ACC112 (cell line): ENCODE measurements around the gene UGP2.

Experiments used
- H2AFZ ChIP-seq: fragments of 200-600 bp; sonication (generic); one replicate; pipeline ENCODE4 v1.6.0; 2017; ENCODE audit warnings: antibody characterized with exemption, low read length; ENCODE audit not compliant: unreplicated experiment
- H3K27ac ChIP-seq: fragments of 200-600 bp; sonication (generic); 2 replicates; pipeline ENCODE4 v1.5.1; 2014; ENCODE audit warnings: low read depth, mild to moderate bottlenecking, antibody characterized with exemption, low read length, moderate library complexity
- H3K27me3 ChIP-seq: fragments of 200-600 bp; sonication (generic); 2 replicates; pipeline ENCODE4 v1.6.1; 2014; ENCODE audit warnings: mild to moderate bottlenecking, antibody characterized with exemption, low read length, moderate library complexity, mixed read lengths; ENCODE audit not compliant: insufficient read depth
- H3K36me3 ChIP-seq: fragments of 200-600 bp; sonication (generic); 2 replicates; pipeline ENCODE4 v1.6.1; 2016; ENCODE audit warnings: mild to moderate bottlenecking, antibody characterized with exemption, low read length, moderate library complexity, mixed read lengths; ENCODE audit not compliant: insufficient read depth
- H3K4me1 ChIP-seq: fragments of 200-600 bp; sonication (generic); one replicate; pipeline ENCODE4 v1.6.1; 2016; ENCODE audit warnings: low read length, mixed read lengths; ENCODE audit not compliant: insufficient read depth, unreplicated experiment, control insufficient read depth
- H3K4me3 ChIP-seq: fragments of 200-600 bp; sonication (generic); 2 replicates; pipeline ENCODE4 v1.5.1; 2014; ENCODE audit warnings: mild to moderate bottlenecking, low read depth, low read length
- H3K79me2 ChIP-seq: fragments of 200-600 bp; sonication (generic); one replicate; pipeline ENCODE4 v1.6.0; 2016; ENCODE audit warnings: low read length; ENCODE audit not compliant: control insufficient read depth, unreplicated experiment, insufficient read depth

The UGP2 gene

GRCh38 chr2:63817382-63817781 lies 24.3 kb upstream of the UGP2 start:
- Histone ChIP-seq H3K27ac (no peak overlapping the region), H3K4me3 (no peak overlapping the region), H3K27me3 (no peaks in the 10 kb centered on the region), H3K36me3 (no peaks in the 10 kb centered on the region), H3K4me1 (peaks cover 34% of the 10 kb centered on the region), H2AFZ (no peak overlapping the region), H3K79me2 (no peaks in the 10 kb centered on the region)

DNA sequence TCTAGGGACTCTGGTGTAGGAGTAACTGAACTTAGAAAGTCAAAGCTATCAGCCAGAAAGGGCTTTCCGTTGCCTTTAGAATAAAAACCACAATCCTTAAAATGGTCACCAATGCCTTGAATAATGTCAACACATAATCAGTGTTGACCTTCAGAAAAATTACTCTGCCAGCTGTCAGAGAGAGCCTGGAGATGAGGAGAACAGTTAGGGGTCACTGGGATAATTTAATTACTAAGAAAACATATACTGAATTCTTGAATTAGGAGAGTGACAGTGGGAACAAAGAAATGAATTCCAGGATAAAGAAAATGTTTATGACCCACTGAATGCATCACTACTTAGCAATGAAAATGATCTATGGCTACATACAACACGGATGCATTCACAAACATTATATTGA lies 23.4 kb upstream of the UGP2 start:
- Histone ChIP-seq H3K27ac (no peak overlapping the region), H3K36me3 (no peaks in the 10 kb centered on the region), H2AFZ (no peak overlapping the region), H3K79me2 (no peaks in the 10 kb centered on the region), H3K4me3 (no peak overlapping the region), H3K4me1 (peaks cover 34% of the 10 kb centered on the region), H3K27me3 (no peaks in the 10 kb centered on the region)

GRCh38 chr2:63819256-63819655 lies 22.4 kb upstream of the UGP2 start:
- H3K4me1 ChIP-seq, result peaks cover 30% of the 10 kb centered on the region
- H2AFZ ChIP-seq, result no peak overlapping the region
- no peak overlapping the region for H3K4me3 ChIP-seq

DNA sequence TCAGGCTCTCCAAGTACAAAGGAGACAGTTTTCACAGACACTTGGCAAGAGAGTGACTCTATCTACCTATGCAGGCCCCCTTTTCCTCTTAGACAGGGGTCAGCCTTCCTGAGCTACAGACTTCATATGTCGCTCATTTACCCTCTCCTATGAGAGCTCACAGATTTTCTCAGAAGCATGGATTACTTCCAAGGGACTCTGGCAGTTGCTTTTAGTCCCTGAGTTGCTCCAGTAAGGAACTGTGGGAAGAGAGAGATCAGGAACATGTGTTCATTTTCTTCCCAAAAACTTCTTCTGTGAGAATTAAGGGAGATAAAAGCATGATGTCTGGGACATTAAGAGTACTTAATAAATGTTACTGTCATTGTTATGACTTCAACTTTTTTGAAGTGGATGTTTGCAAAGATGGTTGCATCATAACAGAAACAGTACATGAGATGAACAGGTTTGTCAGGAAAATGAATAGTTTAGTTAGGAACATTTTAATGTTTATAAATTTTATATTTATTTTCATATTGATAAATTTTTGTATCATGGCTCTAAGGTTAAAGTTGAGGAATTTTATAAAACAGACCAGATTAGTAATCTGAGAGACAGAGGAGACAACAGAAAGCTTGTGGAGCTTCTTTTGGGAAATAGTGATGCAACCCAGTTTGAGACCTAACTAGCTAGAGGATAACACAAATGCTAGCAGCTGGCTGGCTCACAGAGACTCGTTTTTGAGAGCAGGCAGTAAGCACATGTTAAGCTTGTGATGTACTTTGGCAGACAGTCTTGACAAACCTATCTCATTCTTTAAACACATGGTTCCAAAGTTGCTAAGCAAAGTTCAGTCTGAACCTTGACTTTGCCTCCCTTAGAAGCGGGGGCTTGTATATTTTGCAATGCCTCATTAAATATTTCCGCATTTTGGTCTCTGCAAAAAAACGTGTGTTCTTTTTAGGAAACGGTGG lies 21.7 kb upstream of the UGP2 start:
- Histone ChIP-seq H3K27me3 (no peaks in the 10 kb centered on the region), H3K79me2 (no peaks in the 10 kb centered on the region), H3K36me3 (no peaks in the 10 kb centered on the region), H3K4me1 (peaks cover 22% of the 10 kb centered on the region), H3K4me3 (no peak overlapping the region), H3K27ac (no peak overlapping the region), H2AFZ (no peak overlapping the region)

More at GRCh38 chr2:63819256-63819655, 22.4 kb upstream of the UGP2 start:
- no peaks in the 10 kb centered on the region for H3K79me2 ChIP-seq
- H3K36me3 ChIP-seq, result no peaks in the 10 kb centered on the region
- H3K27ac ChIP-seq, result no peak overlapping the region
- H3K27me3 ChIP-seq, result no peaks in the 10 kb centered on the region

DNA sequence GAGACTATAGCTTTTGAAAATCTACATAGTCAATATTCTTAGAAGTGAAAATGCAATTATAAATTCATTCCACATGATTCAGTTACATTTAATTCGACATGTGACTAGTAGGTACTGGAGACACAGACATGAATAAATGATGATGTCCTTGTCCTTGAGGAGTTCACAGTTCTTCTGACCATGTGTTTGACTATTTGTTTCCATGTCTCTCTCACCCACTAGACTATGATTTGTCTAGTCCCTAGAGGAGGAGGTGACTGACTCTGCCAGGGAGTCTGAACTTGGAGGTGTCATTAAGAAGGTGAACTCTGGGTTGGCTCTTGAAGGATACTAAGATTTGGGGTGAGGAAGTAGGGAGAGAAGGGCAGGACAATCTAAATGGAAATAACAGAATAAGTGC lies 20.7 kb upstream of the UGP2 start:
- Histone ChIP-seq H3K79me2 (no peaks in the 10 kb centered on the region), H2AFZ (no peak overlapping the region), H3K4me3 (no peak overlapping the region), H3K4me1 (peaks cover 14% of the 10 kb centered on the region), H3K36me3 (no peaks in the 10 kb centered on the region), H3K27me3 (no peaks in the 10 kb centered on the region), H3K27ac (no peak overlapping the region)

DNA sequence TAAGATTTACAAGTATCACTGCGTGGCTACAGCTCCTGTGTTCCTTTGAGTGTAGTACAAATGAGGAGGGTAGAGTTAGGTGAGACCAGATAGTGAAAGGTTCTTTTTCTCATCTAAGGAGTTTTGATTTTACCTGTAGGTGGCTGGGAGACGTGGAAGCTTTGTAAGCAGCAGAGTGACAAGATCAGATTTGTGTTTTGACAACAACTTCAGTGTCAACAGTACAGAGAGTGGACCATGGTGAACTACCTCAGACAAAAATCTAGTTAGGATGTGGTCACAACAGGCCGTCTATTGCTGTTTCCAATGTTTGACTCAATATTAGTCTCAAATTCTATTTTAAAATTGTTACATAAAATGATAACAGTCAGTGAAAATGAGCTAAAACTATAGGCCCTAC lies 20.3 kb upstream of the UGP2 start:
- H3K79me2 ChIP-seq, result no peaks in the 10 kb centered on the region
- H3K4me1 ChIP-seq, result peaks cover 10% of the 10 kb centered on the region
- H3K27ac ChIP-seq, result no peak overlapping the region
- H3K4me3 ChIP-seq, result no peak overlapping the region
- no peaks in the 10 kb centered on the region for H3K27me3 ChIP-seq
- H2AFZ ChIP-seq, result no peak overlapping the region
- H3K36me3 ChIP-seq, result no peaks in the 10 kb centered on the region

- Histone ChIP-seq H3K27me3 (no peaks in the 10 kb centered on the region), H3K27ac (no peak overlapping the region), H3K36me3 (no peaks in the 10 kb centered on the region), H3K4me1 (peaks cover 11% of the 10 kb centered on the region), H3K4me3 (no peak overlapping the region), H3K79me2 (no peaks in the 10 kb centered on the region), H2AFZ (no peak overlapping the region)
Observed at GRCh38 chr2:63822478-63822877, 19.2 kb upstream of the UGP2 start.

DNA sequence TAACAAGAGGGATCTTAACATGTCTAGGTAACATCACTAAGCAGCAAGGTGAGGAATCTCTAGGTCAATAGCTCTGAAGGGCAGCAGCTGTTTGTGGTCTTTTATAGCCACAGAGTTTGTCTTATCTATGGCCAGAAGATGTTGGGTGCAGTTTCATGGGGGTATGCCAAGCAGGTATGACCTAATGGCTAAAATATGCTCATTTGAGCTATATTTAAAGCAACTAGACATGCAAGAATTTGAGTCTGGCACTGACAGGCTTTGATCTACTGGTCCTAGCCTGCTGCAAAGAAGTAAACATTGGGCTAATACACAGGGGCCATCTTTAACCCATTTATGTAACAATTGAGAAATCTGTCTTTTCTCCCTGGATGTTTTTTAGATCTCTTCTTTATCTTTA lies 13.9 kb upstream of the UGP2 start:
- Histone ChIP-seq H3K27me3 (no peaks in the 10 kb centered on the region), H3K79me2 (no peaks in the 10 kb centered on the region), H3K27ac (0 out of 2 replicates have a peak overlapping the region, but pooled peaks have one; percentile 4), H3K36me3 (no peaks in the 10 kb centered on the region), H2AFZ (no peak overlapping the region), H3K4me1 (peaks cover 17% of the 10 kb centered on the region), H3K4me3 (no peak overlapping the region)

- Histone ChIP-seq H3K27me3 (no peaks in the 10 kb centered on the region), H3K27ac (no peak overlapping the region), H3K79me2 (no peaks in the 10 kb centered on the region), H3K36me3 (no peaks in the 10 kb centered on the region), H3K4me3 (no peak overlapping the region), H3K4me1 (peaks cover 17% of the 10 kb centered on the region), H2AFZ (no peak overlapping the region)
Observed at GRCh38 chr2:63831176-63831575, 10.5 kb upstream of the UGP2 start.

DNA sequence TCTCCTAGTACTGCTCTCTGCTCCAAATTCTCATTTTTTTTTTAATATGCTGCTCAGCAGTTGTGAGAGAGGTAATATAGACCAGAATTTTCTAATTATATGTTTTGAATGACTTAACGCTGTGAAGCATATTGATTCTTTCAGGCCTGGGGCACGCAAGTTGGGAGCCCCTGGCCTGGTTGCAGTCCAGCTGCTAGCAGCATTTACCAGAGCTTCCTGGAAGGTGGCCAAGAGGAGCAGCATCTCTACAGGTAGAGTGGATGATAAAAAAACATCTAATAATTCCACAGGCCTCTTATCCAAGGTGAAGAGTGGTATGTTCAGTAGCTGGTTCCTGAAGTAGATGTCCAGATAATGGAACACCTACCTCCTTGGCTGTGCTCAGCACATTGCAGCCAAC lies 7.3 kb upstream of the UGP2 start:
- no peak overlapping the region for H3K27ac ChIP-seq
- no peaks in the 10 kb centered on the region for H3K27me3 ChIP-seq
- H3K79me2 ChIP-seq, result no peaks in the 10 kb centered on the region
- no peak overlapping the region for H3K4me3 ChIP-seq
- no peak overlapping the region for H2AFZ ChIP-seq
- no peaks in the 10 kb centered on the region for H3K36me3 ChIP-seq
- H3K4me1 ChIP-seq, result peaks cover 1% of the 10 kb centered on the region

- Histone ChIP-seq H3K4me1 (peaks cover 8% of the 10 kb centered on the region), H2AFZ (no peak overlapping the region), H3K36me3 (no peaks in the 10 kb centered on the region), H3K4me3 (no peak overlapping the region), H3K27ac (no peak overlapping the region), H3K79me2 (peaks cover 12% of the 10 kb centered on the region), H3K27me3 (no peaks in the 10 kb centered on the region)
Observed at GRCh38 chr2:63837036-63837594, 4.6 kb upstream of the UGP2 start.
